ENCODE measurements around the gene PTCRA.
"Not testable (repeated sequence)": the region's sequence is repeated elsewhere in the genome, so short reads cannot be mapped to it uniquely, and the experiment has no call there.

Gene PTCRA

GRCh38 chr6:42891199-42891722 lies 24.6 kb upstream of the PTCRA start:
- Histone ChIP-seq H3K4me1 (ENCODE audit: control insufficient read depth in 1 of 2, insufficient read depth in 2 of 2, low read length in 2 of 2) (peaks cover 0 to 2% of the 10 kb centered on the region in 2 experiments), H3K9me3 (ENCODE audit: insufficient read depth, low read depth, low read length) (no peaks in the 10 kb centered on the region), H3K79me2 (ENCODE audit: control insufficient read depth, insufficient read depth, low read length, poor library complexity) (peaks cover 3% of the 10 kb centered on the region), H3K4me2 (ENCODE audit: low read length) (peak overlapping the region; percentile 84), H4K12ac (ENCODE audit: low read depth, low read length) (peak overlapping the region; percentile 84), H3K36me3 (ENCODE audit: control insufficient read depth in 1 of 2, insufficient read depth in 2 of 2, low read length in 2 of 2) (peaks cover 4 to 7% of the 10 kb centered on the region in 2 experiments), H2AFZ (ENCODE audit: insufficient read depth, low read length, poor library complexity) (peak overlapping the region; percentile 53), H2BK12ac (ENCODE audit: low read length) (no peak overlapping the region), H3K14ac (ENCODE audit: low read length) (peak overlapping the region; percentile 67), H2AK5ac (ENCODE audit: low read length) (no peak overlapping the region), H3K27ac (ENCODE audit: low read depth, low read length) (peak overlapping the region; percentile 99), H3K4ac (ENCODE audit: low read depth, low read length) (no peak overlapping the region), H3K4me3 (ENCODE audit: low read depth, low read length) (peak overlapping the region; percentile 99), H3K18ac (ENCODE audit: low read length) (no peak overlapping the region), H3K9ac (ENCODE audit: low read length) (no peak overlapping the region), H3K79me1 (ENCODE audit: low read length) (peaks cover 6% of the 10 kb centered on the region), H2BK120ac (ENCODE audit: insufficient read depth, low read length, poor library complexity) (no peak overlapping the region), H4K8ac (ENCODE audit: low read depth, low read length) (peak overlapping the region; percentile 91), H4K91ac (ENCODE audit: low read depth, low read length) (no peak overlapping the region), H3K27me3 (ENCODE audit: insufficient read depth, low read length) (no peaks in the 10 kb centered on the region), H2BK5ac (ENCODE audit: low read depth, low read length, poor library complexity) (no peak overlapping the region), H3K23ac (ENCODE audit: low read length) (no peak overlapping the region)
- no CpG with 5 or more reads among the region's 17 CpGs for WGBS (ENCODE audit: extremely low coverage, insufficient coverage, insufficient read length)
- DNase-seq = no peak

GRCh38 chr6:42894041-42894828 lies 21.6 kb upstream of the PTCRA start:
- H2AK5ac ChIP-seq (ENCODE audit: low read length); H3K9me3 ChIP-seq (ENCODE audit: insufficient read depth, low read depth, low read length): not testable (repeated sequence)
- WGBS (ENCODE audit: extremely low coverage, insufficient coverage, insufficient read length) = no CpG with 5 or more reads among the region's 19 CpGs

GRCh38 chr6:42896178-42896719 lies 19.6 kb upstream of the PTCRA start:
- no peak overlapping the region for H3K18ac ChIP-seq (ENCODE audit: low read length)
- no peaks in the 10 kb centered on the region for H3K79me2 ChIP-seq (ENCODE audit: control insufficient read depth, insufficient read depth, low read length, poor library complexity)
- no peak overlapping the region for H3K4me3 ChIP-seq (ENCODE audit: low read depth, low read length)
- H2BK5ac ChIP-seq (ENCODE audit: low read depth, low read length, poor library complexity) = no peak overlapping the region
- H2AK5ac ChIP-seq (ENCODE audit: low read length) = no peak overlapping the region
- H3K4me2 ChIP-seq (ENCODE audit: low read length) = no peak overlapping the region
- H3K4ac ChIP-seq (ENCODE audit: low read depth, low read length) = no peak overlapping the region
- H2BK12ac ChIP-seq (ENCODE audit: low read length) = no peak overlapping the region
- H4K91ac ChIP-seq (ENCODE audit: low read depth, low read length) = no peak overlapping the region
- WGBS (ENCODE audit: extremely low coverage, insufficient coverage, insufficient read length) = no CpG with 5 or more reads among the region's 10 CpGs
- H2BK120ac ChIP-seq (ENCODE audit: insufficient read depth, low read length, poor library complexity) = no peak overlapping the region
- H3K9ac ChIP-seq (ENCODE audit: low read length) = no peak overlapping the region
- no peaks in the 10 kb centered on the region for H3K4me1 ChIP-seq (ENCODE audit: control insufficient read depth in 1 of 2, insufficient read depth in 2 of 2, low read length in 2 of 2)
- no peak overlapping the region for H3K14ac ChIP-seq (ENCODE audit: low read length)
- H2AFZ ChIP-seq (ENCODE audit: insufficient read depth, low read length, poor library complexity) = no peak overlapping the region
- no peaks in the 10 kb centered on the region for H3K79me1 ChIP-seq (ENCODE audit: low read length)
- H3K27ac ChIP-seq (ENCODE audit: low read depth, low read length) = no peak overlapping the region
- no peaks in the 10 kb centered on the region for H3K36me3 ChIP-seq (ENCODE audit: control insufficient read depth in 1 of 2, insufficient read depth in 2 of 2, low read length in 2 of 2)
- H4K8ac ChIP-seq (ENCODE audit: low read depth, low read length) = no peak overlapping the region
- no peak overlapping the region for H3K23ac ChIP-seq (ENCODE audit: low read length)
- DNase-seq = no peak
- no peak overlapping the region for H4K12ac ChIP-seq (ENCODE audit: low read depth, low read length)
- H3K27me3 ChIP-seq (ENCODE audit: insufficient read depth, low read length) = no peaks in the 10 kb centered on the region
- H3K9me3 ChIP-seq (ENCODE audit: insufficient read depth, low read depth, low read length) = no peaks in the 10 kb centered on the region

More at GRCh38 chr6:42894041-42894828, 21.6 kb upstream of the PTCRA start:
- not testable (repeated sequence) for H4K8ac ChIP-seq (ENCODE audit: low read depth, low read length); H3K4me1 ChIP-seq (ENCODE audit: control insufficient read depth in 1 of 2, insufficient read depth in 2 of 2, low read length in 2 of 2); H3K4me2 ChIP-seq (ENCODE audit: low read length); H2BK120ac ChIP-seq (ENCODE audit: insufficient read depth, low read length, poor library complexity); H3K14ac ChIP-seq (ENCODE audit: low read length); H3K9ac ChIP-seq (ENCODE audit: low read length); H3K79me1 ChIP-seq (ENCODE audit: low read length); H3K4me3 ChIP-seq (ENCODE audit: low read depth, low read length); H2BK12ac ChIP-seq (ENCODE audit: low read length); H3K27me3 ChIP-seq (ENCODE audit: insufficient read depth, low read length); H3K36me3 ChIP-seq (ENCODE audit: control insufficient read depth in 1 of 2, insufficient read depth in 2 of 2, low read length in 2 of 2); H3K23ac ChIP-seq (ENCODE audit: low read length); H3K4ac ChIP-seq (ENCODE audit: low read depth, low read length); H2BK5ac ChIP-seq (ENCODE audit: low read depth, low read length, poor library complexity); H4K12ac ChIP-seq (ENCODE audit: low read depth, low read length); H3K27ac ChIP-seq (ENCODE audit: low read depth, low read length); H2AFZ ChIP-seq (ENCODE audit: insufficient read depth, low read length, poor library complexity); H3K18ac ChIP-seq (ENCODE audit: low read length); H3K79me2 ChIP-seq (ENCODE audit: control insufficient read depth, insufficient read depth, low read length, poor library complexity); DNase-seq; H4K91ac ChIP-seq (ENCODE audit: low read depth, low read length)

GRCh38 chr6:42898891-42899361 lies 16.9 kb upstream of the PTCRA start:
- H3K4me1 ChIP-seq (ENCODE audit: control insufficient read depth in 1 of 2, insufficient read depth in 2 of 2, low read length in 2 of 2) = no peaks in the 10 kb centered on the region
- no peaks in the 10 kb centered on the region for H3K27me3 ChIP-seq (ENCODE audit: insufficient read depth, low read length)
- peak; percentile 59 to 88 for DNase-seq
- no peak overlapping the region for H3K4me2 ChIP-seq (ENCODE audit: low read length)
- no peak overlapping the region for H2AFZ ChIP-seq (ENCODE audit: insufficient read depth, low read length, poor library complexity)
- H3K14ac ChIP-seq (ENCODE audit: low read length) = no peak overlapping the region
- H2AK5ac ChIP-seq (ENCODE audit: low read length) = no peak overlapping the region
- no peak overlapping the region for H2BK5ac ChIP-seq (ENCODE audit: low read depth, low read length, poor library complexity)
- H2BK120ac ChIP-seq (ENCODE audit: insufficient read depth, low read length, poor library complexity) = no peak overlapping the region
- H3K4me3 ChIP-seq (ENCODE audit: low read depth, low read length) = no peak overlapping the region
- H3K18ac ChIP-seq (ENCODE audit: low read length) = no peak overlapping the region
- WGBS (ENCODE audit: extremely low coverage, insufficient coverage, insufficient read length) = no CpG with 5 or more reads among the region's 10 CpGs
- H2BK12ac ChIP-seq (ENCODE audit: low read length) = no peak overlapping the region
- no peak overlapping the region for H3K9ac ChIP-seq (ENCODE audit: low read length)
- no peaks in the 10 kb centered on the region for H3K9me3 ChIP-seq (ENCODE audit: insufficient read depth, low read depth, low read length)
- H3K4ac ChIP-seq (ENCODE audit: low read depth, low read length) = no peak overlapping the region
- H3K79me2 ChIP-seq (ENCODE audit: control insufficient read depth, insufficient read depth, low read length, poor library complexity) = no peaks in the 10 kb centered on the region
- H4K8ac ChIP-seq (ENCODE audit: low read depth, low read length) = no peak overlapping the region
- H3K36me3 ChIP-seq (ENCODE audit: control insufficient read depth in 1 of 2, insufficient read depth in 2 of 2, low read length in 2 of 2) = no peaks in the 10 kb centered on the region
- H4K91ac ChIP-seq (ENCODE audit: low read depth, low read length) = no peak overlapping the region
- H3K27ac ChIP-seq (ENCODE audit: low read depth, low read length) = no peak overlapping the region
- H3K23ac ChIP-seq (ENCODE audit: low read length) = no peak overlapping the region
- H3K79me1 ChIP-seq (ENCODE audit: low read length) = no peaks in the 10 kb centered on the region
- no peak overlapping the region for H4K12ac ChIP-seq (ENCODE audit: low read depth, low read length)
